ENCODE measurements around the gene EPO. TPM values are rescaled to one million over a fixed set of nuclear protein-coding genes. Genes with fewer than 3 reads are reported as not detected.

Gene EPO
- total RNA-seq, 1 donor, result not detected

GRCh38 chr7:100763556-100764140 is 43.4 kb downstream of the EPO start:
- H4K20me1 ChIP-seq (ENCODE audit: insufficient read depth, low read length), result no peaks in the 10 kb centered on the region
- peaks cover 6% of the 10 kb centered on the region for H3K27me3 ChIP-seq (ENCODE audit: insufficient read depth, low read length)
- H2AFZ ChIP-seq (ENCODE audit: low read length), result no peak overlapping the region

GRCh38 chr7:100764841-100765240 is 44.6 kb downstream of the EPO start:
- Histone ChIP-seq H3K27ac (ENCODE audit: low read depth, low read length) (no peak overlapping the region), H3K4me3 (ENCODE audit: insufficient read depth, low read length) (no peak overlapping the region), H3K9me3 (ENCODE audit: low read depth, low read length) (no peaks in the 10 kb centered on the region), H3K4me2 (ENCODE audit: insufficient read depth, low read length) (no peak overlapping the region), H4K20me1 (ENCODE audit: insufficient read depth, low read length) (no peaks in the 10 kb centered on the region), H2AFZ (ENCODE audit: low read length) (no peak overlapping the region), H3K36me3 (ENCODE audit: insufficient read depth, low read length) (no peaks in the 10 kb centered on the region), H3K4me1 (ENCODE audit: insufficient read depth, low read length) (no peaks in the 10 kb centered on the region), H3K27me3 (ENCODE audit: insufficient read depth, low read length) (peaks cover 6% of the 10 kb centered on the region), H3K79me2 (ENCODE audit: insufficient read depth, low read length) (no peaks in the 10 kb centered on the region)
- TF ChIP-seq CTCF (IDR thresholded peaks at IDR 0.05; ENCODE audit: extremely low read depth, low read depth, low read length), result no peak
- DNase-seq (ENCODE audit: insufficient read length, low spot score, missing footprints), result no peak

More at GRCh38 chr7:100763556-100764140, 43.4 kb downstream of the EPO start:
- DNase-seq (ENCODE audit: insufficient read length, low spot score, missing footprints), result no peak
- Histone ChIP-seq H3K4me1 (ENCODE audit: insufficient read depth, low read length) (no peaks in the 10 kb centered on the region), H3K4me3 (ENCODE audit: insufficient read depth, low read length) (no peak overlapping the region), H3K27ac (ENCODE audit: low read depth, low read length) (no peak overlapping the region), H3K79me2 (ENCODE audit: insufficient read depth, low read length) (no peaks in the 10 kb centered on the region), H3K9me3 (ENCODE audit: low read depth, low read length) (no peaks in the 10 kb centered on the region), H3K4me2 (ENCODE audit: insufficient read depth, low read length) (no peak overlapping the region), H3K36me3 (ENCODE audit: insufficient read depth, low read length) (no peaks in the 10 kb centered on the region)
- TF ChIP-seq CTCF (IDR thresholded peaks at IDR 0.05; ENCODE audit: extremely low read depth, low read depth, low read length), result no peak

- no peaks in the 10 kb centered on the region for H3K36me3 ChIP-seq (ENCODE audit: insufficient read depth, low read length)
- no peaks in the 10 kb centered on the region for H3K4me1 ChIP-seq (ENCODE audit: insufficient read depth, low read length)
- TF ChIP-seq CTCF (IDR thresholded peaks at IDR 0.05; ENCODE audit: extremely low read depth, low read depth, low read length), result no peak
- H4K20me1 ChIP-seq (ENCODE audit: insufficient read depth, low read length), result no peaks in the 10 kb centered on the region
- no peak overlapping the region for H3K27ac ChIP-seq (ENCODE audit: low read depth, low read length)
- H3K4me2 ChIP-seq (ENCODE audit: insufficient read depth, low read length), result no peak overlapping the region
- H3K27me3 ChIP-seq (ENCODE audit: insufficient read depth, low read length), result peaks cover 6% of the 10 kb centered on the region
- no peaks in the 10 kb centered on the region for H3K9me3 ChIP-seq (ENCODE audit: low read depth, low read length)
- DNase-seq (ENCODE audit: insufficient read length, low spot score, missing footprints), result peak; percentile 62
- H2AFZ ChIP-seq (ENCODE audit: low read length), result no peak overlapping the region
- no peak overlapping the region for H3K4me3 ChIP-seq (ENCODE audit: insufficient read depth, low read length)
- H3K79me2 ChIP-seq (ENCODE audit: insufficient read depth, low read length), result no peaks in the 10 kb centered on the region
Measured at GRCh38 chr7:100765250-100765649, 45.0 kb downstream of the EPO start.

- H3K4me3 ChIP-seq (ENCODE audit: insufficient read depth, low read length), result no peak overlapping the region
- no peak overlapping the region for H3K27ac ChIP-seq (ENCODE audit: low read depth, low read length)
- H2AFZ ChIP-seq (ENCODE audit: low read length), result no peak overlapping the region
- H3K4me2 ChIP-seq (ENCODE audit: insufficient read depth, low read length), result no peak overlapping the region
- no peaks in the 10 kb centered on the region for H3K4me1 ChIP-seq (ENCODE audit: insufficient read depth, low read length)
- TF ChIP-seq CTCF (IDR thresholded peaks at IDR 0.05; ENCODE audit: extremely low read depth, low read depth, low read length), result no peak
- no peak for DNase-seq (ENCODE audit: insufficient read length, low spot score, missing footprints)
- H3K36me3 ChIP-seq (ENCODE audit: insufficient read depth, low read length), result no peaks in the 10 kb centered on the region
- H3K27me3 ChIP-seq (ENCODE audit: insufficient read depth, low read length), result peaks cover 3% of the 10 kb centered on the region
- no peaks in the 10 kb centered on the region for H3K9me3 ChIP-seq (ENCODE audit: low read depth, low read length)
- H3K79me2 ChIP-seq (ENCODE audit: insufficient read depth, low read length), result no peaks in the 10 kb centered on the region
- H4K20me1 ChIP-seq (ENCODE audit: insufficient read depth, low read length), result no peaks in the 10 kb centered on the region
Measured at GRCh38 chr7:100768784-100769183, 48.5 kb downstream of the EPO start.

Other genes with a start within 250 kb of the EPO start
- gene TSC22D4, start 241.3 kb upstream of the EPO start, total RNA-seq, result 18.5 and 19.4 TPM in 2 replicates
- gene NYAP1, start 236.5 kb upstream of the EPO start, total RNA-seq, result under 0.01 and 0.29 TPM in 2 replicates
- 6.5 and 9.4 TPM in 2 replicates for gene AGFG2, start 181.3 kb upstream of the EPO start, total RNA-seq
- gene SAP25, start 146.6 kb upstream of the EPO start, total RNA-seq, result not detected in 2 replicates
- 14.5 and 18.0 TPM in 2 replicates for gene LRCH4, start 134.3 kb upstream of the EPO start, total RNA-seq
- gene FBXO24, start 134.1 kb upstream of the EPO start, total RNA-seq, result under 0.01 and 0.36 TPM in 2 replicates
- 231 and 259 TPM in 2 replicates for gene PCOLCE, start 118.1 kb upstream of the EPO start, total RNA-seq
- 5.1 and 7.1 TPM in 2 replicates for gene MOSPD3, start 107.9 kb upstream of the EPO start, total RNA-seq
- gene TFR2, start 78.9 kb upstream of the EPO start, total RNA-seq, result under 0.01 and 0.29 TPM in 2 replicates
- gene ACTL6B, start 64.0 kb upstream of the EPO start, total RNA-seq, result not detected in 2 replicates
- gene GNB2, start 46.7 kb upstream of the EPO start, total RNA-seq, result 72.7 and 84.6 TPM in 2 replicates
- 28.9 and 29.3 TPM in 2 replicates for gene GIGYF1, start 26.2 kb upstream of the EPO start, total RNA-seq
- gene POP7, start 14.3 kb upstream of the EPO start, total RNA-seq, result 25.7 and 27.1 TPM in 2 replicates
- not detected in 2 replicates for gene ZAN, start 13.1 kb downstream of the EPO start, total RNA-seq
- gene EPHB4, start 107.1 kb downstream of the EPO start, total RNA-seq, result 41.8 and 47.0 TPM in 2 replicates
- gene SLC12A9, start 132.2 kb downstream of the EPO start, total RNA-seq, result 19.5 and 20.0 TPM in 2 replicates
- gene TRIP6, start 146.9 kb downstream of the EPO start, total RNA-seq, result 115 TPM in 2 replicates
- 31.2 and 42.0 TPM in 2 replicates for gene SRRT, start 154.6 kb downstream of the EPO start, total RNA-seq
- gene UFSP1, start 169.2 kb downstream of the EPO start, total RNA-seq, result 4.7 and 5.8 TPM in 2 replicates
- gene ACHE, start 175.4 kb downstream of the EPO start, total RNA-seq, result under 0.01 TPM in 2 replicates
- not detected in 2 replicates for gene MUC3A, start 229.1 kb downstream of the EPO start, total RNA-seq
- under 0.01 and 0.59 TPM in 2 replicates for gene MUC12, start 249.1 kb downstream of the EPO start, total RNA-seq

Measured in osteoblast (primary cell).